CD8-positive, alpha-beta memory T cell (primary cell): ENCODE data around the gene SRPK2. TPM values are rescaled to one million over a fixed set of nuclear protein-coding genes. Genes with fewer than 3 reads are reported as not detected.

ENCODE experiments used
- CTCF ChIA-PET: fragments of 350-600 bp; sonication (Branson Sonifier 250); formaldehyde crosslinking; loops from one replicate; lab custom pipeline; 2021; ENCODE audit warnings: antibody characterized with exemption; lab: Charles Lee
- POLR2A ChIA-PET: fragments of 350-600 bp; sonication (Branson Sonifier 250); formaldehyde crosslinking; loops from one replicate; lab custom pipeline; 2021; ENCODE audit warnings: antibody characterized with exemption; lab: Charles Lee
- DNase-seq, 5 donors: peaks; one replicate each; pipeline versions ENCODE4 v3.0.0 to v3.0.0-alpha.2; 2020 to 2022; ENCODE audit warnings: mixed read lengths in 1 of 5
- H3K27ac ChIP-seq: one replicate; pipeline ENCODE4 v1.7.0; 2013; ENCODE audit warnings: low read depth, mild to moderate bottlenecking, low read length, moderate library complexity
- H3K27me3 ChIP-seq: 2 replicates; pipeline ENCODE4 v1.7.0; 2013; ENCODE audit warnings: low read length, mild to moderate bottlenecking; ENCODE audit not compliant: insufficient read depth, poor library complexity, severe bottlenecking
- H3K36me3 ChIP-seq: 2 replicates; pipeline ENCODE4 v1.7.0; 2013; ENCODE audit warnings: mild to moderate bottlenecking, low read length, moderate library complexity; ENCODE audit not compliant: insufficient read depth
- H3K4me1 ChIP-seq: 2 replicates; pipeline ENCODE4 v1.7.0; 2013; ENCODE audit warnings: mild to moderate bottlenecking, low read length, moderate library complexity; ENCODE audit not compliant: insufficient read depth
- H3K4me3 ChIP-seq: 2 replicates; pipeline ENCODE4 v1.7.0; 2013; ENCODE audit warnings: mild to moderate bottlenecking, low read length
- H3K9me3 ChIP-seq: 2 replicates; pipeline ENCODE4 v1.7.0; 2013; ENCODE audit warnings: mild to moderate bottlenecking, low read length
- H3K27ac Mint-ChIP-seq, 8 donors: one replicate each; pipeline ENCODE4 v1.8.0; 2020 to 2021; ENCODE audit warnings: mixed read lengths in 8 of 8, mild to moderate bottlenecking in 6 of 8, inconsistent platforms in 3 of 8, moderate library complexity in 3 of 8
- H3K27me3 Mint-ChIP-seq, 2 donors: one replicate each; pipeline ENCODE4 v1.8.0; 2020 to 2021; ENCODE audit warnings: mixed read lengths in 2 of 2, mild to moderate bottlenecking in 1 of 2, moderate library complexity in 1 of 2
- H3K36me3 Mint-ChIP-seq, 3 donors: one replicate each; pipeline ENCODE4 v1.8.0; 2020 to 2021; ENCODE audit warnings: mixed read lengths in 3 of 3, inconsistent platforms in 1 of 3, mild to moderate bottlenecking in 1 of 3
- H3K4me1 Mint-ChIP-seq, 3 donors: one replicate each; pipeline ENCODE4 v1.8.0; 2020 to 2021; ENCODE audit warnings: mixed read lengths in 3 of 3, inconsistent platforms in 1 of 3, mild to moderate bottlenecking in 1 of 3
- H3K4me3 Mint-ChIP-seq, 7 donors: one replicate each; pipeline ENCODE4 v1.8.0; 2020 to 2021; ENCODE audit warnings: mixed read lengths in 7 of 7, mild to moderate bottlenecking in 6 of 7, moderate library complexity in 4 of 7, inconsistent platforms in 2 of 7
- H3K9me3 Mint-ChIP-seq, 5 donors: one replicate each; pipeline ENCODE4 v1.8.0; 2020 to 2022; ENCODE audit warnings: mixed read lengths in 5 of 5, mild to moderate bottlenecking in 3 of 5, moderate library complexity in 2 of 5, inconsistent platforms in 1 of 5
- polyA plus RNA-seq: library from polyadenylated mRNA; unstranded; fragments of 300-500 nt; fragmentation: Illumina TruSeq; gene quantifications from one replicate; pipeline ENCODE4 v1.2.3, GENCODE V29; 2021
- total RNA-seq, 2 experiments: library from RNA; stranded (reverse); gene quantifications; one replicate each; pipeline ENCODE4 v1.2.3, GENCODE V29; 2021

Gene SRPK2
- total and polyA plus RNA-seq, 3 experiments from 2014 or later, result 40.8 to 59.5 (median 41.3) TPM

- Histone ChIP-seq H3K4me3 (no peak overlapping the region), H3K4me1 (no peaks in the 10 kb centered on the region), H3K9me3 (no peaks in the 10 kb centered on the region), H3K27me3 (no peaks in the 10 kb centered on the region), H3K36me3 (no peaks in the 10 kb centered on the region), H3K27ac (no peak overlapping the region)
- no peak for DNase-seq
- ChIA-PET POLR2A (no interaction called here), CTCF (interaction anchor here (0.6 kb wide), 1 partner anchor 11 kb away, joined by 3 read pairs; no protein-coding TSS in a partner anchor)
- peaks cover 0 to 3% (median 0%) of the 10 kb centered on the region in 3 donors for H3K36me3 Mint-ChIP-seq
- H3K27me3 Mint-ChIP-seq, result no peaks in the 10 kb centered on the region
- H3K4me3 Mint-ChIP-seq, result peak overlapping the region in 1 of 7 donors; percentile 33
- H3K4me1 Mint-ChIP-seq, result peaks cover 42 to 54% (median 49%) of the 10 kb centered on the region in 3 donors
- peak overlapping the region in 1 of 8 donors; percentile 33 for H3K27ac Mint-ChIP-seq
- no peaks in the 10 kb centered on the region for H3K9me3 Mint-ChIP-seq
Measured at GRCh38 chr7:105249216-105249615, 139.5 kb downstream of the SRPK2 start.

- peak overlapping the region in 1 of 8 donors; percentile 15 for H3K27ac Mint-ChIP-seq
- H3K36me3 Mint-ChIP-seq, result peaks cover 0 to 2% (median 0%) of the 10 kb centered on the region in 3 donors
- POLR2A ChIA-PET, result no interaction called here
- no peaks in the 10 kb centered on the region for H3K9me3 Mint-ChIP-seq
- H3K27me3 Mint-ChIP-seq, result no peaks in the 10 kb centered on the region
- DNase-seq, result no peak
- Histone ChIP-seq H3K36me3 (no peaks in the 10 kb centered on the region), H3K9me3 (no peaks in the 10 kb centered on the region), H3K27ac (no peak overlapping the region), H3K4me3 (no peak overlapping the region), H3K27me3 (no peaks in the 10 kb centered on the region), H3K4me1 (no peaks in the 10 kb centered on the region)
- no peak overlapping the region for H3K4me3 Mint-ChIP-seq
- H3K4me1 Mint-ChIP-seq, result peaks cover 28 to 53% (median 41%) of the 10 kb centered on the region in 3 donors
- CTCF ChIA-PET, result no interaction called here
Measured at GRCh38 chr7:105246679-105247078, 142.0 kb downstream of the SRPK2 start.

- CTCF ChIA-PET, result no interaction called here
Measured at GRCh38 chr7:105246256-105246655, 142.5 kb downstream of the SRPK2 start.

GRCh38 chr7:105245398-105246114 is 143.2 kb downstream of the SRPK2 start:
- ChIA-PET CTCF (no interaction called here), POLR2A (no interaction called here)
- no peak for DNase-seq
- H3K27me3 Mint-ChIP-seq, result no peaks in the 10 kb centered on the region
- Histone ChIP-seq H3K27me3 (no peaks in the 10 kb centered on the region), H3K4me1 (no peaks in the 10 kb centered on the region), H3K9me3 (no peaks in the 10 kb centered on the region), H3K4me3 (no peak overlapping the region), H3K36me3 (no peaks in the 10 kb centered on the region), H3K27ac (no peak overlapping the region)
- H3K4me1 Mint-ChIP-seq, result peaks cover 26 to 53% (median 41%) of the 10 kb centered on the region in 3 donors
- peaks cover 0 to 2% (median 0%) of the 10 kb centered on the region in 3 donors for H3K36me3 Mint-ChIP-seq
- H3K9me3 Mint-ChIP-seq, result no peaks in the 10 kb centered on the region
- no peak overlapping the region for H3K27ac Mint-ChIP-seq
- H3K4me3 Mint-ChIP-seq, result no peak overlapping the region

More at GRCh38 chr7:105246256-105246655, 142.5 kb downstream of the SRPK2 start:
- no peak overlapping the region for H3K27ac Mint-ChIP-seq
- POLR2A ChIA-PET, result no interaction called here
- Histone ChIP-seq H3K36me3 (no peaks in the 10 kb centered on the region), H3K27ac (no peak overlapping the region), H3K4me3 (no peak overlapping the region), H3K4me1 (no peaks in the 10 kb centered on the region), H3K27me3 (no peaks in the 10 kb centered on the region), H3K9me3 (no peaks in the 10 kb centered on the region)
- H3K4me1 Mint-ChIP-seq, result peaks cover 28 to 53% (median 41%) of the 10 kb centered on the region in 3 donors
- no peak overlapping the region for H3K4me3 Mint-ChIP-seq
- no peaks in the 10 kb centered on the region for H3K27me3 Mint-ChIP-seq
- H3K9me3 Mint-ChIP-seq, result no peaks in the 10 kb centered on the region
- peaks cover 0 to 2% (median 0%) of the 10 kb centered on the region in 3 donors for H3K36me3 Mint-ChIP-seq
- no peak for DNase-seq

- Mint-ChIP-seq H3K27me3 (no peaks in the 10 kb centered on the region), H3K27ac (no peak overlapping the region), H3K9me3 (no peaks in the 10 kb centered on the region), H3K4me3 (no peak overlapping the region), H3K4me1 (peaks cover 31 to 55% (median 44%) of the 10 kb centered on the region in 3 donors), H3K36me3 (peaks cover 0 to 2% (median 0%) of the 10 kb centered on the region in 3 donors)
- Histone ChIP-seq H3K36me3 (no peaks in the 10 kb centered on the region), H3K9me3 (no peaks in the 10 kb centered on the region), H3K4me3 (no peak overlapping the region), H3K27ac (no peak overlapping the region), H3K4me1 (no peaks in the 10 kb centered on the region), H3K27me3 (no peaks in the 10 kb centered on the region)
- ChIA-PET CTCF (no interaction called here), POLR2A (no interaction called here)
- DNase-seq, result no peak
Measured at GRCh38 chr7:105244594-105244993, 144.1 kb downstream of the SRPK2 start.

GRCh38 chr7:105241198-105241597 is 147.5 kb downstream of the SRPK2 start:
- Histone ChIP-seq H3K4me1 (peaks cover 14% of the 10 kb centered on the region), H3K27me3 (no peaks in the 10 kb centered on the region), H3K27ac (no peak overlapping the region), H3K4me3 (no peak overlapping the region), H3K36me3 (no peaks in the 10 kb centered on the region), H3K9me3 (no peaks in the 10 kb centered on the region)
- no peak for DNase-seq
- ChIA-PET CTCF (interaction anchor here (1.2 kb wide), 1 partner anchor 10 kb away, joined by 3 read pairs; no protein-coding TSS in a partner anchor), POLR2A (no interaction called here)
- Mint-ChIP-seq H3K4me3 (no peak overlapping the region), H3K9me3 (no peaks in the 10 kb centered on the region), H3K27ac (peak overlapping the region in 2 of 8 donors; percentile 1 to 13), H3K27me3 (no peaks in the 10 kb centered on the region), H3K36me3 (peaks cover 0 to 2% (median 0%) of the 10 kb centered on the region in 3 donors), H3K4me1 (peaks cover 52 to 73% (median 71%) of the 10 kb centered on the region in 3 donors)

- H3K9me3 ChIP-seq, result no peaks in the 10 kb centered on the region
- Mint-ChIP-seq H3K9me3 (no peaks in the 10 kb centered on the region), H3K36me3 (no peaks in the 10 kb centered on the region), H3K27ac (peak overlapping the region in 3 of 8 donors; percentile 2 to 43 (median 35)), H3K4me3 (no peak overlapping the region), H3K27me3 (no peaks in the 10 kb centered on the region), H3K4me1 (peaks cover 71 to 86% (median 85%) of the 10 kb centered on the region in 3 donors)
- no peaks in the 10 kb centered on the region for H3K36me3 ChIP-seq
- DNase-seq, result no peak
- no peak overlapping the region for H3K4me3 ChIP-seq
- H3K4me1 ChIP-seq, result peaks cover 15% of the 10 kb centered on the region
- H3K27me3 ChIP-seq, result no peaks in the 10 kb centered on the region
- ChIA-PET CTCF (interaction anchor here (0.7 kb wide), 1 partner anchor 11 kb away, joined by 3 read pairs; no protein-coding TSS in a partner anchor), POLR2A (no interaction called here)
- no peak overlapping the region for H3K27ac ChIP-seq
Measured at GRCh38 chr7:105238198-105238765, 150.4 kb downstream of the SRPK2 start.

- peaks cover 0 to 16% (median 6%) of the 10 kb centered on the region in 3 donors for H3K36me3 Mint-ChIP-seq
- Histone ChIP-seq H3K27me3 (no peaks in the 10 kb centered on the region), H3K36me3 (no peaks in the 10 kb centered on the region), H3K27ac (no peak overlapping the region), H3K9me3 (no peaks in the 10 kb centered on the region), H3K4me1 (peaks cover 15% of the 10 kb centered on the region), H3K4me3 (no peak overlapping the region)
- no peak overlapping the region for H3K4me3 Mint-ChIP-seq
- DNase-seq, result no peak
- H3K9me3 Mint-ChIP-seq, result no peaks in the 10 kb centered on the region
- CTCF ChIA-PET, result no interaction called here
- H3K27me3 Mint-ChIP-seq, result no peaks in the 10 kb centered on the region
- POLR2A ChIA-PET, result no interaction called here
- peaks cover 61 to 76% (median 70%) of the 10 kb centered on the region in 3 donors for H3K4me1 Mint-ChIP-seq
- peak overlapping the region in 1 of 8 donors; percentile 19 for H3K27ac Mint-ChIP-seq
Measured at GRCh38 chr7:105234886-105235285, 153.8 kb downstream of the SRPK2 start.
